NCI-H1694 treated with DMSO at 0.1 percent for 48 hours (cell line): ENCODE results near the gene NUDT3.
"Not testable (repeated sequence)": the region's sequence is repeated elsewhere in the genome, so short reads cannot be mapped to it uniquely, and the experiment has no call there.

Experiments
- DNase-seq: peaks from one replicate; lab custom pipeline; 2025; lab: John Stamatoyannopoulos, UW

NUDT3 gene

GRCh38 chr6:34343806-34344205 lies 48.7 kb downstream of the NUDT3 start:
- DNase-seq, result no peak

GRCh38 chr6:34342247-34342646 lies 50.2 kb downstream of the NUDT3 start:
- no peak for DNase-seq

- no peak for DNase-seq
Observed at GRCh38 chr6:34341481-34341971, 50.9 kb downstream of the NUDT3 start.

GRCh38 chr6:34340906-34341480 lies 51.5 kb downstream of the NUDT3 start:
- DNase-seq, result no peak

- DNase-seq, result no peak
Observed at GRCh38 chr6:34340394-34340793, 52.1 kb downstream of the NUDT3 start.

GRCh38 chr6:34339971-34340370 lies 52.5 kb downstream of the NUDT3 start:
- no peak for DNase-seq

- DNase-seq, result no peak
Observed at GRCh38 chr6:34339432-34339831, 53.0 kb downstream of the NUDT3 start.

GRCh38 chr6:34338811-34339210 lies 53.7 kb downstream of the NUDT3 start:
- no peak for DNase-seq

GRCh38 chr6:34338377-34338776 lies 54.1 kb downstream of the NUDT3 start:
- no peak for DNase-seq

GRCh38 chr6:34334796-34335416 lies 57.6 kb downstream of the NUDT3 start:
- DNase-seq, result no peak

- DNase-seq, result no peak
Observed at GRCh38 chr6:34333858-34334257, 58.6 kb downstream of the NUDT3 start.

GRCh38 chr6:34332251-34333198 lies 59.9 kb downstream of the NUDT3 start:
- DNase-seq, result no peak

GRCh38 chr6:34331371-34332050 lies 61.0 kb downstream of the NUDT3 start:
- no peak for DNase-seq

GRCh38 chr6:34329814-34330213 lies 62.7 kb downstream of the NUDT3 start:
- not testable (repeated sequence) for DNase-seq

GRCh38 chr6:34328969-34329368 lies 63.5 kb downstream of the NUDT3 start:
- no peak for DNase-seq

- DNase-seq, result not testable (repeated sequence)
Observed at GRCh38 chr6:34327313-34328205, 64.9 kb downstream of the NUDT3 start.

GRCh38 chr6:34325633-34326032 lies 66.8 kb downstream of the NUDT3 start:
- DNase-seq, result no peak

GRCh38 chr6:34324738-34325444 lies 67.6 kb downstream of the NUDT3 start:
- no peak for DNase-seq

GRCh38 chr6:34324221-34324620 lies 68.2 kb downstream of the NUDT3 start:
- DNase-seq, result not testable (repeated sequence)

- DNase-seq, result no peak
Observed at GRCh38 chr6:34323300-34323699, 69.2 kb downstream of the NUDT3 start.
